ENCODE results near the gene MAST4. TPM values are rescaled to one million over a fixed set of nuclear protein-coding genes. Genes with fewer than 3 reads are reported as not detected.

Gene MAST4
- polyA plus RNA-seq, 10 donors: 10.5 to 15.3 (median 13.0) TPM

DNA sequence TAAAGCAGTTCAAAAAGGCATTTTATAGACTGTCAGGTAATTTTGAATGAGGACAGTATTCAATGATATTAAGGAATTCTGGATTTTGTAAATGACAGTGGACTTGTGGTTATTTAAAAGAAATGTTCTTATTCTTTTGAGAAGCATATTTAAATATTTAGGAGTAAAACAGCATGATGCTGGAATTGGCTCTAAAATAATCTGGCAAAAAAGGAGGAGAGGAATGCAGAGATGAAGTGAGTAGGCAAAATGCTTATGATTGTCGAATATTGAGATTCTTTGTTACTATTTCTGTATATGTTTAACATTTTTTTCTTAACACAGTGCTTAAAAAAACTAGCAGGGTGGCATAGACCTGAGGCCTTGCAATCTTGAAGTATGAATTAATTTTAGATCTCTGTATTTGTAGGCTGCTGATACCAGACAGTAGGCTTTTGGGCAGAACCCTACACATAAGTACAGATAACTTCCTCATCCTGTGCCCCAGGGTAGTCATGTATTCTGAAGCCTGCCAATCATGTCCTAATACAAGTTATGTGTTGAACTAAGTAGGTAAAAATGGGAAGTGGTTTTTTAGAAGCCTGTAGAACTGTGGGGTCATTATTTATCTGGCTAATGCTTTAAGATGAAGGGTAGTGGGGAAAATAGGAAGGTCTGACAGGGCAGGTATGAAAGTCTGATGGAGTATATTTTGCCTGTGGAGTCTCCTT lies 591.0 kb downstream of the MAST4 start:
- DNase-seq: peak in 1 of 3 donors; percentile 38

DNA sequence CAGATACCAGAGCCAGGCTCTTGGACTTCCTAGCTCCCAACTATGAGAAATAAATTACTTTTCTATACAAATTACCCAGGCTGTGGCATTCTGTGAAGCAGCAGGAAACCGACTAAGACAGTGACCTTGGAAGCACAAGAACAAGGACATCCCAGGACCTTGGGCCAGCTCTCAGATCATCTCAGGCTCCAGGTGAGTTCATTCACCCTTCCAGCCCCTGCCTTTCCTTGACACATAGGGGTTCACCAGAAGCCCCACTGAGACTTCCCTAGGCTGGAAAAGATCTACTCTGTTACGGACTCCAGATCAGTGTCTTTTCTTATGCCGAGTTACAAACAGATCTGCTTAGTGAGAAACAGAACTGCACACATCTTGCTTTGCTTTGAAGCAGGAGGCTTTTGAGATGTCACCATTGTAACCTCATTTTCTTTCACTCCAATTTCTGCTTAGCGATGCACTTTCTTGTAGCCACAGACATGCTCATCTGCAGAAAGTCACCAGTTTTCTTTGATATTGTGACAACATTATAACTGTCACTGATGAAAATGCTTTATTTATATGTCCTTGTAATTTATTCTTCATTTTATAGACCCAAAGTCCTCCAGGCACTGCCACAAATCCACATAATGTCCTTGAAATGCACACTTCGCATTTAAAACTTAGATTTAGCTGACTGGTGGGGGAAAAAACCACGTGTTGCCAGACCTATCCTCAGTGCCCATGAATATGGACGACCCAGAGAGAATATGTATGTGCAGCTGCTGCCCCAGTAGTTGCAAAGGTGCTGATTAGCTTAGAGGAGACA lies 592.3 kb downstream of the MAST4 start:
- DNase-seq: no peak

DNA sequence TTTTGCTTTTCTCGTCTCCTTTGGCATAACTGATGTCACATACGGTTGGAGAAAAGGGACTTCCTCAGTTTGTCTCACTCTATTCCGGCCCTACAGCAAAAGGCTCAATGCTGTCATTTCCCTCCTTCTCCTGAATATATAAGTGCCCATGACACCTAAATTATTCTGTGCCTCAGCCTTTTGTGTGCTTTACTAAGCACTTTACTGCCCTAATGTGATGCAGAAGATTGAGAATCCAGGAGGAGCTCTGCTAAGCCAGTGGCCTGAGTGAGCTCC lies 592.8 kb downstream of the MAST4 start:
- DNase-seq: no peak

DNA sequence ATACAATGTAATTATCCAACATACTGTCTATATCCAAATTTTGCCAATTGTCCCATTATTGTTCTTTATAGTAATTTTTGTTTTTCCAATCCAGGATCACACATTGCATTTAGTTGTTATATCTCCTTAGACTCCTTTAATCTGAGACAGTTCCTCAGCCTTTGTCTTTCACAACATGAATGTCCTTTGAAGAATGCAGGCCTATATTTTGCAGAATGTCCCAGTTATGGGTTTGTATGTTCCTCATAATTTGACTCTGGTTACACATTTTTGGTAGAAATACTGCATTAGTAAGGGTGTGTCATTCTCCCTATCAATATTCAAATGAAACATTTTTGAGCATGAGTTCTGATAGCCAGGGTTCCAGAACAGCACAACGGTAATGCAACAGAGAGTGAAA lies 593.7 kb downstream of the MAST4 start:
- DNase-seq: no peak

DNA sequence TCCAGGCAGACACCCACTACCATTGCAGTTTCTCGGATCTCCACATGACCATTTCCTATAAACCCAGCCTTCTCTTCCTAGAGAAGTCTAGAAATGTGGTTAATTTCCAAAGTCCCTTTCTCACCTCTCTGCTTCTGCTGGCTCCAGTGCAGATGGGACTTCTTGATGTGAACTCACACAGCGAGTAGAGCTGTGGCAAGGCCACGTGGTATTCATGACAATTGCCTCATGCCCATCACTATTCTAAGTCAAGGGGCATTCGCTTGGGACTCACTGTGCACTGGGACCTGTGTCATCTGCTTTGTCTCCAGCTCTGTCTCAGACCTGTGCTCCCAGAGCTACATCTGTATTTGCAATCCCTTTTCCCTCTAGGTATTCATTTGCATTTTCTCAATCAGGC lies 594.2 kb downstream of the MAST4 start:
- no peak for DNase-seq

DNA sequence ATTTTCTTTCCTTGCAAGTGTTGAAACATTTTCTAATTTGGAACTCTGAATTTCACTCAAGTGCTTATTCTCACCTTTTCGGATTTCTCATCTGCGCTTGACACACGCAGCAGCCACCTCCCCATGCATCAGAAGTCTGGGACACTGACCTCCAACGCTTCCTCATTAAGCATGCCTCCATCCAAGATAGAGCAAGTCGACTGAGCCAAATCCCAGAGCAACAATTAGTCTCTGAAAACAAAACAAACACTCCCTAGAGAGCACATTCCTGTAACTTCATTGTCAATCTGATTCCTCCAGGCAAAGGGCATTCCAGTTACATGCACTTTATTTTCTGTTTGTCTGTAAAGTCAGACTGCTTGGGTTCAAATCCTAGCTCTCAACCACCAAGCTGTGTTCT lies 594.7 kb downstream of the MAST4 start:
- DNase-seq: no peak

DNA sequence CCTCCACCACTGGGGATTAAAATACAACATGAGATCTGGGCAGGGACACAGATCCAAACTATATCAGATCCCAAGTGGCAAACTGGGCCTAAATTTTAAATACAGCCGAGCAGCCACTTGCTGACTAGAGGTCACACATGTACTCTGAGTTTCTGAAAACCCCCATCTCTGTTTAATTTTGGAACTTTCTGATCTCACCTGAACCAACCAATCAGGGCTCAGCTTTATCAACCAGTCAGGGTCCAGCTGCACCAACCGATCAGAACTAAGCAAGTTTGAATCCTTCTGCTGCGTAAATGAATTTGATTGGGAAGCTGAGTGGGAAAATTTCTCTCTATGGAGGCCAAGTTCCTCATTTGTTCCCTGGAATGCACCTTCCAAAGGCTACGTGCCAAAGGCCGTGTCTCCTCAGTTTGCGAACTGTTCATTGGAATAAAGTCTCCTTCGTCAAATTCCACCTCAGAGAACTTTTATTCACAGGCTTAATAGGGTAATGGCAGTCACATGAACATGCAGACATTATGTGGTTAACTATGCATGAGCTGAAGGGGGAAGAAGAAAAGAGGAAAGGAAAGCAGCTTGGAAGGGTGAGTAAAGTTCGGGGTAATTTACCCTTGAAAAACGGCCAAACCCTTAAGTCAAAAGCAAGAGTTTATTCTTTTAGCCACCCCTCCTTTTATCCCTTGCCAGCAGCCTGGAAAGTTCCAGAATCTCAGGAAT lies 596.7 kb downstream of the MAST4 start:
- DNase-seq: peak in 1 of 3 donors; percentile 50

DNA sequence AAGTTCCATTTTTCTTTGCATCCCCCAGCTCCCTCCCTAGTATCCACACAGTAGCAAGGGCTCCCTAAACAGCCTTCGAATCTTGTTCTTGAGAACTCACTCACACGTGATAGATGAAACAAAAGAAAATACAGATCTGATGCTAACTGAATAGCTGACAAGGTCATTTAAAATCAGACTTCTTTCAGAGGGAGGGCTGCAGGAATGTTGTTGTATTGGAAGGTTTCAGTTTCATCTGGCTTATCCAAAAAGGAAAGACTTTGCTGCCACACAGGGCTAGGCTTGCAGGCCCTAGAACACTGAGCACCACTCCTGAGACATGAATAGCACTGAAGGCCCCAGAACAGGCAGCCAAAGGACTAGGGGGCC lies 597.2 kb downstream of the MAST4 start:
- DNase-seq: no peak

DNA sequence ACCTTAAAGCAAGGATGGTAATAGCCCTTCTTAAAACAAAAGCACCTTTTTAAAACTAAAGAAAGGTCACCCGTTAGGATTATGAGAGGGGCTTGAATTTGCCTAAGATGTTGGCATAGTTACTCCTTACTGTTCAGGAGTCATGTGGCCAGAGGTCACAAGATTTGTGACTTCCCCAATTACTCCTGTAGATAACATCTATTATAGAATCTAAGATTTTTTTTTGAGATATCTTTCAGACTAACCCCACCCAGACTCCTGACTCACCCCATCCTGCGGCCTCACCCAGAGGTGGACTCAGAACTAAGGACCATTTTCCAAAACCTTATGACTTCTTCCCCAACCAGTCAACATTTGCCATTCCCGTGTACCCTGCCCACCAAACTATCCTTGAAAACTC lies 598.0 kb downstream of the MAST4 start:
- DNase-seq: no peak

DNA sequence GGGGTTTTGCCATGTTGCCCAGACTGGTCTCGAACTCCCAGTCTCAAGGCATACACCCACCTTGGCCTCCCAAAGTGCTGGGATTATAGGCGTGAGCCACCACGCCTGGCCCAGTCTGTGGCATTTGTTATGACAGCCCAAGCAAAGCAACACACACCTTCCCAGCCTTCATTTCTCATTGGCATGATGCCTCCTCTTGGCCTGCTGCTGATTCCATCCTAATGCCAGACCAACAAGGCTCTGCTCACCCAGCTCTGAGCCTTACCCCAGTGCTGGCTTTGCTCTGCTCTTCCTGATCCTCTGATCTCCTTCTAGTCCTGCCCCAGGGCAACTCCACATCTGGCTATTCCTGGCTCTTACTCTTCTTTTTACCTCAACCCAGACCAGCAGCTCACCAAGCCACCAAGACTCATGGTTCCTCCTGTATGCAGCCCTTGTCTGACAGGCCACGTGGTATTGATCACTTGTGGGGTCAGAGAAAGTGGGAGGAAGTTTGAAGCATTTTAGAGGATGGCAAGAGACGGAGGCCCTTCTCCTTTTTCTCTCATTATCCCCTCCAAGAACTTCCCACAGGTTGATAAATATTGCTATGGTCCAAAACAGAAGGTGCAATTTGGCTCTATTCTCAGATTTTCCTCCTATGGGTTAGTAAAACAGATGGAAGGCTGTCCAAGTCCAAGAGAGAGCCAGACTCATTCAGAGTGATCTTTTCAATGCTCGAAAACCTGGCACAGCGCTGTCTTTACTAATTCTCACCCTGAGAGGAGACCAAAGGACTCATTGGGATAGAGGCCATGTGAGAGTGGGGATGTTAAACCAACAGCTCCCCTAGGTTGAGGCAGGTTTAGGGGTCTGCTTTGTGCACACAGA lies 599.4 kb downstream of the MAST4 start:
- DNase-seq: no peak

DNA sequence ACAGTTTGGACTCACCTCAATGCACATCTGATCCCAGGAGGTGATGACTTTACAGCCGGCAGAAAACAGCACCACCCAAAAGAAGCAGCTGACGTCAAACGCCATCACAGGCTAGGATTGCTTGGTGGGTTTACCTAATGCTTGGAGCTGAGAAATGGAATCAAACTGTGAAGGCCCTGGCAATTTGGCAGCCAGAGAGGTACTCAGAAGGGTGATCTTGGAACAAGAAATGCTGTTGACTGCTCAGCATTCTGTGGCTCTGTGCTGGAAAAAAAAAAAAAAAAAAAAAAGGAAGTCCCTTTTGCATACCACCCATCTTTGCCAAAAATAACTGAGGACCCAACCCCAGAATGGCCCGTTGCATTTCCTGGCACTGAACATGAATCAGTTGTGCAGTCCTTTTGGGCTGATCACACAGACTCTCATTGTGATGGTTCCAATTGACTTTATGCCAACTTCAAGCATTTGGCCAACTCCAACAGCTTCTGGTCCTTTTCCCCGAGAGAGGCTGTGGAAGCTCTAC lies 600.4 kb downstream of the MAST4 start, which contains the start of gene CD180:
Gene CD180, minus strand, starts transcription at position 263 of the 523 bp plus-strand sequence. Its CDS starts 158 bp downstream, at position 105.
- peak in 1 of 3 donors; percentile 49 for DNase-seq

DNA sequence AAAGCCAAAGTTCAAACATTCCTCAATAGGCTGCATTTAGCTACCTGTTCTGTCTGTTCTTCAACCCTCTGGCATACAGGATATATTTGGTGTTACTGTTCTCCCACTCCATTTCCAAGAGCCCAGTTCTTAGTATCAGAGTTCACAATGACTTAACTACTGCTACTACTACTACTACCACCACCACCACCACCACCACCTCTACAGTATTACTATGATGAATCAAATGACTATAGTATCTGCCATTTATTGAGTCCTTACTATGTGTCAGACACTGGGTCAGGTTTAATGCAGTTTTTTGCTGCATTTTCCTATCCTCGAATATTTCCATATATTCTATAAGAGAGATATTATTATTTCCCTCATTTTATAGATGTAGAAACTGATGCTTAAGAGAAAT lies 601.3 kb downstream of the MAST4 start:
- no peak for DNase-seq

DNA sequence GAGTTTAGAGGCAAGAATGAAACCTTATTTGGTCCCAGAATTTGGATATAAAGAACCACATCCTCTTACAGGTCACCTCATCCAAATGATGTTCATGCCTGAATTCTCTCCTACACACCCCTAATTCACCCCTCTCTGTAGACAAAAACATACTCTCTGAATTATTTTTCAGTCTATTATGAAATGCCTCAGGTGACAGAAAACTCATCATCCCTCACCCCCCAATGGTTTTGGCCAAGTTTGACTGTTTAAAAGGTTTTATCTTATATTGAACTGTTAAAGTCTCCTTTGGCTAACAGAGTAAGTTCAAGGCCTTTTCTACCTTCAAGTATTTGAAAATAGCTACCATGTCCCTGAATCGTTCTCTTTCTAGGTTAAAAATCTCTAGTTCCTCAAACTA lies 602.7 kb downstream of the MAST4 start:
- DNase-seq: no peak

DNA sequence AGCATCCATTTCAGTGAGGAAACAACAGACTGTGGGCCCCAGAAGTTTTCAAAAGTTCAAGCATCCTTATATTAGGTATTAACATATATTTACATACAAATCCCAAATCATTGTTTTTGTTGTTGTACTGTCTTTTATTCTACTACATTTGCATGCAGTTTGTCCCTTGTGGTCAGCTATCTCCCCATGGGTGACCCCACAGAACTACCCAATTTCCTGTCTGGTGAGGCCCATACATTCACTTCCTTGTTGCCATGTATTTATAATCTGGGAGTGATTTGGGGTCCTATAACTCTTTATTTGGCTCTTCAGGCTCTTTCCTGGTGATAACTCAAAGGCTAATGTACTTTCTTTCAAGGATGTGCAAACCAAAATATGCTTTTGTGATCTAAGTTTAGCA lies 603.7 kb downstream of the MAST4 start:
- DNase-seq: no peak

DNA sequence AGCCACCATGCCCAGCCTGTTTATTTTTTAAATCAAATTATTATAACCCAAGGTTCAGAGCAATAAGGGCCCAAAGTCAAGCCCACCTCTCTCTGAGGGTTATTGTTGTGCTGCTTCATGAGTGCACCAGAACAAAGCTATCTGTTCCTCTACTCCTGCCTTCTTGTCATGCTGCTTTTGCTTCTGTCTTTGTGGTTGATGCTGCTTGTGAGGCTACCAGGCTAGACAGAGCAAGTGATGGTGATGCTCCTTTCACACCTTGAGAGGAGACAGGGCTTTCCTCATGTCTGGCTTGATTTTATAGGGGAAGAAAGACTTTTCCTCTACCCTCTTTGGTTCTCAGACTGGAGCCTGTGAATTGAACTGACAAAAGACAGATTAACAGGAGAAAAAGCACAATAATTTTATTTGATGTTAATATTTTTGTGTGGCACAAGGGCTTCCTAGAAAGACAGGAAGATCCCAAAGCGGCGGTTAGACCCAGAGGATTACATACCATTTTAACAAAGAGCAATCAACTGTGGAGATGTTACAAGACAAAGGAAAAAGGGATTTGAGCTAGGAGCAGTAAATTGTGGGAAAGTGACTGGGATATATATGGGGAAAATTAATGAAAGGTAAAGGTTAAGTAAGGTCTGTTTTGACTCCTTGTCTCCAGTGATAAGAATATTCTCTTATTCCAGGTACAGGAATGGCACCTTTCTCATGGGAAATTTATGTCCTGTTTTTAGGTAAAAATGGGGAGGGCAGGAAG lies 604.8 kb downstream of the MAST4 start:
- DNase-seq: no peak

DNA sequence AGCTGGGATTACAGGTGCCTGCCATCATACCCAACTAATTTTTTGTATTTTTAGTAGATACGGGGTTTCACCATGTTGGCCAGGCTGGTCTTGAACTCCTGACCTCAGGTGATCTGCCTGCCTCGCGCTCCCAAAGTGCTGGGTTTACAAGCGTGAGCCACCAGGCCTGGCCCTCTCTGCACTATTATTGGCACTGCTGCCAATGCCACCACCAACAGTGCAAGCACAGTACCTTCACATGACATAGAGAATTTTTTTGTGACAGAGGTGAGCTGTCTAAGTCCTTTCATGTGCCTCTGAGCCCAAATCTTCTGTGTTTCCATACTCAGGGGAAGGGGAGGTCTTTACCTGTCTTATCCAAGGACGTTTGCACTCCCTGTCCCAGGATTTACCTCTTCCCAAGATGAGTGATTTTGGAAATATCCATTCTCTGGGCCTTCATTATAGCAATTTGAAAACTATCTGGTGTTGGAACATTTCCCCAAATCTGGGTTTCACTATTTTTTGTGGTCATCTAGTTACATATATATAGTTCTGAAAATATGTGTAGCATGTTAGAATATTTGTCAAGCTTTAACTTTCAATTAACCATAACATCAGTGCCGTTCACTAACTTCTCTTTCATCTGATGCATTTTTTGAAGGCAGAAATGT lies 605.8 kb downstream of the MAST4 start:
- no peak for DNase-seq

DNA sequence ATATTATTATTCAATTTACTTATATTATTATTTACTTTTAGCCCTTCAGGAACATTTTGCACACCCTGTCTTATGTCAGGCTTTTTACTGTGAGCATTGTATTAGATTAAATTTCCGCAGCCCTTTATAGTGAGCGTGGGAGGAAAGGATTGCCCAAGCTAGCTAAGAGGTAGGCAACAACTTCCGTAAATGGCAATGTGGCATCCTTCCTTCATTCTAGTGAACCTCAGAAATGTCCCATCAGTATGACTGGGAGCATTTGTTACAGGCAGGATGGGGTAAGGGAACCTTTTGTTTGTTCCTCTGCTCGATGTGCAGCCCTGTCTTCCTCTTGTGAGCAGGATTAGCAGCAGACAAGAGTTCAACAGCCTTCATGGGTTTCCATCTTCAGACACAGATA lies 606.6 kb downstream of the MAST4 start:
- no peak for DNase-seq

DNA sequence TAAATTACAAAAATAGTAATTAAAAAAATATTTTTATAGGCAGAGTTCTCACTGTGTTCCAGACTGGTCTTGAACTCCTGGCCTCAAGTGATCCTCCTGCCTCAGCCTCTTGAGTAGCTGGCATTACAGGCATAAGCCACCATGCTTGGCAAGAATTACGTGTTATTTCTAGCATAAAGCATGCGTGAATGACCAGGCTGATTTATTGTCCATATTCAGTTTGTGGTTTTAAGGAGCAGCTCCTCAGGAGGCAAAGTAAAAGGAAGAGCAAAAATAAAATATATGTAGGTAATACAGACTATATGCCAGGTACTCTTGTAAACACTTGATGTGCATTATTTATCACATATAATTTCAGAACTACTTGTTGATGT lies 607.5 kb downstream of the MAST4 start:
- no peak for DNase-seq

DNA sequence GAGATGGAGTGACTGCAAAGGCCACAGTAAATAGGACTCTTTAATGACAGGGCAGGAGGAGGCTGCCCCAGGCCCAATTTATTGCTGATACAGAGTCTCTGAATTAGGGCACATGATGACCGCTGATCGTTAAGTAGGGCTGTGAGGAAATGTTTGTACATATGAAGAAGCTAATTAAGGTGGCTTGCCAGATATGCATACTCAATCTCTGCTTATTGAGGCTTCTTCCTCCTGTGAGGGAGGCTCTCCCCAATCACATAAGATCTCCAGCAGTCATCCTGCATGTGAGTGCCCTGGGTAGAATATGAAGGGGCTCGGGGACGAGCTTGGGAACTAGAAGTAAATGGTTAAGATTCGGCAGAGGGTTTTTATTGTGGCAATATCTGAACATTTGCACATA lies 608.6 kb downstream of the MAST4 start:
- DNase-seq: no peak

DNA sequence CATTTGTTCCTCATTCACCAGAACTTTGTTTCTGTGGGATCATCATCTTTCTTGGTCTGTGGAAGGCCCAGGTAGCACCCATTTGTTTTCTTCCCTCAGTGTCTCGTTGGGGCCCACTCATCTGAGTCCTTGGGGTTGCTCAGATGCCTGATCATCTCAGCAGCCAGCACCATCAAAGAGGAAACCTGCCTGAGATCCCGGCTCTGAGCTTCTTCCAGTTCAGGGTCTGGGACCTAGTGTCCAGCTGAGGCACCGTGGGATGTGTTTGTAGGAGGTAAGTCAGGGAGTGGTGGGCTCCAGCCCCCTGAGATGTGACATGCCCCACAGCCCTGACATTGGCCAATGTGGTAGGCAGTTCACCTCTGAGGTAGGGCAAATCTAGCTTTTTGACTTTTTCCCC lies 609.8 kb downstream of the MAST4 start:
- no peak for DNase-seq

DNA sequence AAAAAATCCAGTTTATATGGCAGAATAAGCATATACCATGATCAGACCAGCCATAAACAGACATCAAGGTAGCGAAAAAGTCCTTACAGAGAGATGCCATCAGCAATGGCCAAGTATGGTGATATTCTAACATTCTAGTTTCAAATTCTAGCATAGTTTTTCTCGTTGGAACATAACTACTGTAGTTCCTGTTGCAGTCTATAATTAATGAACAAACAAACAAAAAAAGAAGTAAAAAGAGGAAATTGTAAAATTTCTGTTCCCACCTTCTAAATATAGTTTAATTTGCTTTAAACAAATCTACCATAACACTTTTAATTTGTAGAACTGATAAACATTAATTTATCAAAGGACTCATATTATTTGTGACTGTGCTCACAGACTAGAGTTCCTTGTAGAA lies 610.3 kb downstream of the MAST4 start:
- no peak for DNase-seq

Measured in muscle of back (tissue), 11 donors.